Colonic mucosa (tissue), 4 donors: ENCODE results near the gene MRM2. TPM values are rescaled to one million over a fixed set of nuclear protein-coding genes. Genes with fewer than 3 reads are reported as not detected.

ENCODE experiments used
- DNase-seq: peaks from one replicate; pipeline ENCODE4 v3.0.0-alpha.2; 2020
- H3K27ac ChIP-seq: fragments of 200-600 bp; one replicate; pipeline ENCODE4 v1.8.0; 2021
- H3K27me3 ChIP-seq: fragments of 200-600 bp; one replicate; pipeline ENCODE4 v1.8.0; 2021
- H3K36me3 ChIP-seq: fragments of 200-600 bp; one replicate; pipeline ENCODE4 v1.8.0; 2021
- H3K4me1 ChIP-seq: fragments of 200-600 bp; one replicate; pipeline ENCODE4 v1.8.0; 2021; ENCODE audit warnings: mild to moderate bottlenecking
- H3K4me3 ChIP-seq: fragments of 200-600 bp; one replicate; pipeline ENCODE4 v1.8.0; 2021
- H3K9ac ChIP-seq, 2 donors: one replicate each; pipeline ENCODE4 v1.7.0; 2013; ENCODE audit warnings: control low read depth in 2 of 2, low read depth in 2 of 2, low read length in 2 of 2
- H3K9me3 ChIP-seq: fragments of 200-600 bp; one replicate; pipeline ENCODE4 v1.8.0; 2021
- intact Hi-C: fragments of 100-400 bp; cut with DNase I; formaldehyde crosslinking; loops from one replicate; pipeline ENCODE4 v1.14.1; 2022
- total RNA-seq, 2 donors: library from RNA; stranded (reverse); fragmentation: NEBNext Ultra II Directional in 1 of 2; extraction: Animal tissue kit (Norgen Biotek cat#: 25700) in 1 of 2; gene quantifications; one replicate each; pipeline ENCODE4 v1.2.1, GENCODE V29; 2021
- TF ChIP-seq, protein P1 (sequence below): fragments of 200-600 bp; IDR thresholded peaks from one replicate; pipeline ENCODE4 v1.8.0; 2022; ENCODE audit warnings: antibody characterized with exemption, mild to moderate bottlenecking
- donor health status: healthy.
- donor health status: DM: no; HTN: no; CAD: no.
- donor health status: DM: no; HTN: no; CAD: no.

Gene MRM2
- total RNA-seq, 2 donors from 2014 or later = 17.3 to 27.0 TPM

DNA sequence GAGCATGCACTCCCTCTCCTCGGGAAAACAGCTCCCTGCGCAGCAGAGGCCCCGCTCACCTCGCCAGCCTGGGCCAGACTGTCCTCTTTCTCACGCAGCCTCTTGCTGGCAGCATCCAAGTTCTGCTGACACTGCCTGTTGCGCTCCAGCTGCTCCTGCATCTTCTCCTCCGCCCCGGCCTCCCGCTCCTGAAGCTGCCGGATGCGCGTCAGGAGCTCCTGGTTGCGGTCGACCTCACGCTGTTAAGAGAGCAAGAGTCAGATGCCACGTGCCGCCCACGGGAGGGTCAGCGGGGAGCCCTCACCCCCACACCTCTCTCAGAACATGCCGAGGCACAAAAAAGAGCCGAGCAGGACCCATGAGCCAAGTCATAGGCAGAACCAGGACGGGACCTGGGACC lies 19.5 kb downstream of the MRM2 start:
- Histone ChIP-seq H3K4me3 (no peak overlapping the region), H3K4me1 (no peaks in the 10 kb centered on the region), H3K36me3 (no peaks in the 10 kb centered on the region), H3K27ac (no peak overlapping the region), H3K9ac (no peak overlapping the region), H3K27me3 (no peaks in the 10 kb centered on the region), H3K9me3 (no peaks in the 10 kb centered on the region)
- no peak for DNase-seq
- intact Hi-C loops = no loop called here
- TF ChIP-seq, protein P1, sequence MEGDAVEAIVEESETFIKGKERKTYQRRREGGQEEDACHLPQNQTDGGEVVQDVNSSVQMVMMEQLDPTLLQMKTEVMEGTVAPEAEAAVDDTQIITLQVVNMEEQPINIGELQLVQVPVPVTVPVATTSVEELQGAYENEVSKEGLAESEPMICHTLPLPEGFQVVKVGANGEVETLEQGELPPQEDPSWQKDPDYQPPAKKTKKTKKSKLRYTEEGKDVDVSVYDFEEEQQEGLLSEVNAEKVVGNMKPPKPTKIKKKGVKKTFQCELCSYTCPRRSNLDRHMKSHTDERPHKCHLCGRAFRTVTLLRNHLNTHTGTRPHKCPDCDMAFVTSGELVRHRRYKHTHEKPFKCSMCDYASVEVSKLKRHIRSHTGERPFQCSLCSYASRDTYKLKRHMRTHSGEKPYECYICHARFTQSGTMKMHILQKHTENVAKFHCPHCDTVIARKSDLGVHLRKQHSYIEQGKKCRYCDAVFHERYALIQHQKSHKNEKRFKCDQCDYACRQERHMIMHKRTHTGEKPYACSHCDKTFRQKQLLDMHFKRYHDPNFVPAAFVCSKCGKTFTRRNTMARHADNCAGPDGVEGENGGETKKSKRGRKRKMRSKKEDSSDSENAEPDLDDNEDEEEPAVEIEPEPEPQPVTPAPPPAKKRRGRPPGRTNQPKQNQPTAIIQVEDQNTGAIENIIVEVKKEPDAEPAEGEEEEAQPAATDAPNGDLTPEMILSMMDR = no peak

GRCh38 chr7:2220954-2221353 lies 21.1 kb downstream of the MRM2 start:
- TF ChIP-seq, protein P1 = no peak
- Histone ChIP-seq H3K4me3 (no peak overlapping the region), H3K9me3 (no peaks in the 10 kb centered on the region), H3K27ac (no peak overlapping the region), H3K36me3 (no peaks in the 10 kb centered on the region), H3K9ac (no peak overlapping the region), H3K27me3 (no peaks in the 10 kb centered on the region), H3K4me1 (no peaks in the 10 kb centered on the region)
- intact Hi-C loops = no loop called here
- no peak for DNase-seq

- no peak overlapping the region for H3K9ac ChIP-seq
These were observed 21.5 kb downstream of the MRM2 start for GRCh38 chr7:2220506-2220905.

GRCh38 chr7:2220030-2220429 lies 22.0 kb downstream of the MRM2 start:
- H3K36me3 ChIP-seq = no peaks in the 10 kb centered on the region
- H3K9ac ChIP-seq = no peak overlapping the region
- no peak overlapping the region for H3K27ac ChIP-seq
- no peaks in the 10 kb centered on the region for H3K9me3 ChIP-seq
- no peaks in the 10 kb centered on the region for H3K4me1 ChIP-seq
- no peak overlapping the region for H3K4me3 ChIP-seq
- H3K27me3 ChIP-seq = no peaks in the 10 kb centered on the region
- no peak for DNase-seq
- intact Hi-C loops = no loop called here
- TF ChIP-seq, protein P1 = no peak

More at GRCh38 chr7:2220506-2220905, 21.5 kb downstream of the MRM2 start:
- H3K27ac ChIP-seq = no peak overlapping the region
- no peaks in the 10 kb centered on the region for H3K4me1 ChIP-seq
- DNase-seq = no peak
- no peaks in the 10 kb centered on the region for H3K27me3 ChIP-seq
- TF ChIP-seq, protein P1 = no peak
- H3K4me3 ChIP-seq = no peak overlapping the region
- no peaks in the 10 kb centered on the region for H3K36me3 ChIP-seq
- H3K9me3 ChIP-seq = no peaks in the 10 kb centered on the region
- intact Hi-C loops = no loop called here

DNA sequence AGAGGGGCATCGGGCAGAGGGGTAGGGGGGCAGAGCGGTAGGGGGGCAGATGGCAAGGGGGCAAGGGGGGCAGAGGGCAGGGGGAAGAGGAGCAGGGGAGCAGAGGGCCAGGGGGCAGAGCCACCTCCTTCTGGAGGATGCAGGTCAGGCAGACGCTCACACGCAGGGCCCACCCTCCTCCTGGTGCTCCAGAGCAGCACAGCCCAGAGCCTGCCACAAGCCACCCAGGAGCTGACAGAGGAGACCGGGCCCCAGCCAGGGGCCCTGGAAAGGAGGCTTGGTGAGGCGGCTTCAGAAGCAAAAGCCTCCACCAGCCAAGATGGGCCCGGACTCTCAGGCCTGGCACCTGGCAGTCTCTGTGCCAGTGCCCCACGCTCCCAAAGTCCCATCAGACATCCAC lies 22.4 kb downstream of the MRM2 start:
- H3K9me3 ChIP-seq = no peaks in the 10 kb centered on the region
- no peak overlapping the region for H3K27ac ChIP-seq
- H3K4me1 ChIP-seq = no peaks in the 10 kb centered on the region
- intact Hi-C loops = no loop called here
- no peak for DNase-seq
- H3K36me3 ChIP-seq = no peaks in the 10 kb centered on the region
- no peak overlapping the region for H3K4me3 ChIP-seq
- no peaks in the 10 kb centered on the region for H3K27me3 ChIP-seq
- TF ChIP-seq, protein P1 = no peak
- H3K9ac ChIP-seq = no peak overlapping the region

DNA sequence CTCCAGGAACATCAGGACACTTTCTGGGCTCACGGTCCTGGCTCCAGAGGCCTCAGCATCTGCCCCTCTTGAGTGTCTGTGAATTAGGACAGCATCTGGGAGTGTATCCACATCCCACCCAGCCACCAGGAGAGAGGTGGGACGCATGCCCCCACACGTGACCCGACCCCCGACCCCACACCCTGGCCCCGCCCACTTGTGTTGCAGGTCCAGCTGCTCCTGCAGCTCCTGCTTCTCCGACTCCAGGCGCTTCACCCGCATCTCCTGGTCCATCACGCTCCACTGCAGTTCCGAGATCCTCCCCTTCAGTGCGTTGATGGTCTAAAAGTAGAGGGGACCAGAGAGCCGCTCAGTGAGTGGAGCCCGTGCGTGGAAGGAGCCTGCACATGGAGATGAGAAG lies 22.9 kb downstream of the MRM2 start:
- Histone ChIP-seq H3K27ac (no peak overlapping the region), H3K27me3 (no peaks in the 10 kb centered on the region), H3K9me3 (no peaks in the 10 kb centered on the region), H3K9ac (no peak overlapping the region), H3K36me3 (no peaks in the 10 kb centered on the region), H3K4me1 (no peaks in the 10 kb centered on the region), H3K4me3 (no peak overlapping the region)
- intact Hi-C loops = no loop called here
- TF ChIP-seq, protein P1 = no peak
- DNase-seq = no peak
